Islet precursor cell (in vitro differentiated cells): ENCODE measurements around the gene PTGER1.
A peak's percentile ranks its signal among the peaks of the same experiment; 100 is the strongest.

ENCODE experiments used
- DNase-seq: peaks from one replicate; pipeline ENCODE4 v3.0.0-alpha.2; 2018

Gene PTGER1

GRCh38 chr19:14497228-14497921 is 22.2 kb upstream of the PTGER1 start:
- DNase-seq: no peak

GRCh38 chr19:14496834-14497227 is 21.7 kb upstream of the PTGER1 start:
- no peak for DNase-seq

GRCh38 chr19:14496029-14496833 is 21.1 kb upstream of the PTGER1 start, which contains the start of gene GIPC1:
GIPC1 (minus strand) TSS chr19:14496127; CDS start chr19:14482976, 13,151 bp downstream.
- peak; percentile 99 for DNase-seq

- no peak for DNase-seq
Measured at GRCh38 chr19:14495672-14496028, 20.5 kb upstream of the PTGER1 start.

- DNase-seq: no peak
Measured at GRCh38 chr19:14494910-14495671, 19.9 kb upstream of the PTGER1 start.

GRCh38 chr19:14494411-14494810 is 19.3 kb upstream of the PTGER1 start:
- no peak for DNase-seq

- no peak for DNase-seq
Measured at GRCh38 chr19:14492756-14493337, 17.7 kb upstream of the PTGER1 start.

- DNase-seq: no peak
Measured at GRCh38 chr19:14487370-14488125, 12.4 kb upstream of the PTGER1 start.

- no peak for DNase-seq
Measured at GRCh38 chr19:14482172-14482941, 7.2 kb upstream of the PTGER1 start.

- no peak for DNase-seq
Measured at GRCh38 chr19:14480700-14481079, 5.5 kb upstream of the PTGER1 start.

- peak; percentile 90 for DNase-seq
Measured at GRCh38 chr19:14479975-14480699, 5.0 kb upstream of the PTGER1 start.

GRCh38 chr19:14479309-14479974 is 4.3 kb upstream of the PTGER1 start:
- DNase-seq: no peak

GRCh38 chr19:14478113-14478545 is 3.0 kb upstream of the PTGER1 start:
- no peak for DNase-seq

GRCh38 chr19:14477418-14478112 is 2.4 kb upstream of the PTGER1 start:
- no peak for DNase-seq

GRCh38 chr19:14476673-14477401 is 1.7 kb upstream of the PTGER1 start:
- peak; percentile 62 for DNase-seq

- no peak for DNase-seq
Measured at GRCh38 chr19:14476327-14476672, 1.1 kb upstream of the PTGER1 start.

GRCh38 chr19:14474827-14475226 is 327 bp downstream of the PTGER1 start:
- DNase-seq: no peak

GRCh38 chr19:14473978-14474578 is 1.1 kb downstream of the PTGER1 start:
- no peak for DNase-seq
